HG02642 (cell line): ENCODE measurements around the gene UPF1.

Source experiments
- ATAC-seq: cut with Tn5 transposase; IDR thresholded peaks from one replicate; pipeline ENCODE4 v1.9.1; 2021; ENCODE audit warnings: mild to moderate bottlenecking; ENCODE audit not compliant: unreplicated experiment, poor library complexity

The UPF1 gene

DNA sequence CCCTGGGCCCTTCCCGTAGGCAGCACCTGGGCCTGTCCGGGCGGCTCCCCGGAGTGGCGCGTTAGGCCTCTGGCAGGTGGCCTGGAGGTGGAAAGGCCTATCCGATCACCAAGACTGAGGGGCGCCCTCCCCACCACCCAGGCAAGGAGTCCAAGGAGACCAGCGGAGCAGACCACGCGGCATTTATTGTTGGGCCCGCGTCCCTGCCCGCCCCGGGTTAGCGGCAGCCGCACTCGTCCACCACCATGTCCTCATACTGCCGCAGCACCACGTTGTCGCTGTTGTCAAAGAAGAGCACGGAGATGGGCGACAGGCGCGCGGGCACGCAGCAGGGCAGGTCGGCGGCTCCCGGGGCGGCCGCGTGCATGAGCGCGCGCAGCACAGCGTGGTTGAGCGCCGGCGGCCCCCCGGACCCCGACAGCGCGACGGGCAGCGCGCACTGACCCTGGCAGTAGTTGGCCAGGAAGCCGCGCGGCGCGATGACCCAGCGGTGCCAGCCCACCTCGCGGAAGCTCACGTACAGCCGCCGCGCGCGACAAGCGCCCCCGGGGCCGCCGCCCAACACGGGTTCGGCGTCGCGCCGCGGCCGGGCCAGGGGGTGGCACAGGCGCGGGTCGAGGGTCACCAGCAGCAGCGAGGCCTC, 36.7 kb downstream of the UPF1 start:
- no peak for ATAC-seq

DNA sequence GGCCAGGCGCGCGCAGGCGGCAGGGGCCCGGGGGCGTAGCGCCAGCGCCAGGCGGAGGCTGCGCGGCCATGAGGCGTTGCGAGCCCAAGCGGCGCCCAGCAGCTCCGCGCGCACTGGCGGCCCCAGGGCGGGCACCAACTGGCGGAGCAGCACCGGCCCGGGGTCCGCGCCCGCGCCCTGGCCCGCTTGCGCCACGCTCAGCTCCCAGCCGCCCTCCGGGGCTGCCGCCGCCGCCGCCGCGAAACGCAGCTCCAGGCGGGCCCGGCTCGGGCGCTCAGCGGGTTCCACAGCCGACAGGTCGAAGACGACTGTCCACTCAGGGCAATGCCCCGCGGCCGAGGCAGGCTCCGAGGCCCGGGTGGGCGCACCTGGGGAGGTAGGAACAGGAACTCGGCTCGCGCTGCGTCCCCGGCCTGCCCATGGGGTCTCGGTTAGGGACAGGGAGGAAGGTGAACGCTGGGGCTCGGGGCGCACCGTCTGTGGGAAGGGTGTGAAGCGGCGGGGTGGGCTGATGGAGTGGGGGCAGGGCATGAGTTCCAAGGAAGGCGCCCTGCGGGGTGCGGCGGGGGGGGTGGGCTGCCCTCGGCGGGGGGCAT, 37.4 kb downstream of the UPF1 start:
- ATAC-seq, result no peak

DNA sequence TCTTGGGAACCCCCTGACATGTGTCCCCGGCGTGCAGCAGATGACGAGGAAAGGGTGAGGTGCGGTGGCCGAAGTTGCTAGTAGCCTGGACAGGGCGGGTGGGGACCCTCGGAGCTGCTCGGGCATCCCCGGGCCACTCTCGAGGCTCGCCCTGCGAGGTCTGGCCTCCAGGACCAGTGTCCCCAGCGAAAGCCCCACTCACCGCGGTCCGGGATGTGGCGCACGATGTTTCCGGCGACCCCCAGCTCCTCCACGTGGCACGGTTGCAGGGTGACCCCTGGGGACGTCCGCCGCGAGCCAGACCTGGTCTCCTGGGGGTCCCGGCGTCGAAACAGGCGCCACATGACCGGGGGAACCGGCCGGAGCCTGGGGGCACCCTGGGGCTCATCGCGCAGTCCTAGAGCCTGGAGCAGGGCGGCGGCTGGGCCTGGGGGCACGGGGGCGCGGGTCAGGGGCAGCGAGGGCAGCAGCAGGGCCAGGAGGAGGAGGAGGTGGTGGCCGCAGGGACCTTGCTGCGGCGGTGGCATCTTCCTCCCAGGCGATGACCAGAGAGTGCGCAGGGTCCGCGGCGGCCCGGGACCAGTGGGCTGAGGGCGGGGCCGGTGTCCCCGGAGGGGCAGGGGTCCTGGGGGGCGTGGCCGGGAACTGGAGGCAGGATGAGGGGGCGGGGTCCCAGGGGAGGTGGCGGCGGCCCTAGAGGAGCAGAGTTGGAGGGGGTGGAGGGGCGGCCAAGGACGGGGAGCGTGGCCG, 38.2 kb downstream of the UPF1 start:
- ATAC-seq, result no peak

DNA sequence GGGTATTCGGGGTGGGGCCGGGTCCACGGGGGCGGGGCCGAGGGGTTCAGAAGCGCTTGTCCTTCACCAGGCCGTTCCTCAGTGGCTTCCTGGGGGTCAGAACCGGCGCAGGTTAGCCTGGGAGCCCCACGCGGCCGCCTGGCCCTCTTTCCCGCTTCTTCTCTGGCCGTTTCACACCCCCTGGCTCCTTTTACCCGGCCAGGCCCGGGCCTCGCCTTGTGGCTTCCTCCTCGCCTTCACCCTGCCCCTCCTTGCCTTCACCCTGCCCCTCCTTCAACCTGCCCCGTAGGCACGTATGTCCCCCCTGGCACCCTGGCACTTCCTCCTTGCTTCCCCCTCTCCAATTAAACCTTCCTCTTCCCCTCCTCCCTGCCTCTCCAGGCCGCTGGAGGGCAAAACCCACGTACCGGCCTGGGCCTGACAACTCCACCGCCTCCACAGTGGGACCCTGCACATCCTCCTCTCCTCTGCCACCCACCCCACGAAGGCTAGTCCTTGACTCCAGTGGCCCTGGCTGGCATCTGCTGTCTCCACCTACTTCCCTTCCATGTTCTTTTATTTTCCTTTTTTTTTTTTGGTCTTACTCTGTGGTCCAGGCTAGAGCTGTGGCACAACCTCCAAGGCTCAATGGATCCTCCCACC, 38.9 kb downstream of the UPF1 start:
- no peak for ATAC-seq

DNA sequence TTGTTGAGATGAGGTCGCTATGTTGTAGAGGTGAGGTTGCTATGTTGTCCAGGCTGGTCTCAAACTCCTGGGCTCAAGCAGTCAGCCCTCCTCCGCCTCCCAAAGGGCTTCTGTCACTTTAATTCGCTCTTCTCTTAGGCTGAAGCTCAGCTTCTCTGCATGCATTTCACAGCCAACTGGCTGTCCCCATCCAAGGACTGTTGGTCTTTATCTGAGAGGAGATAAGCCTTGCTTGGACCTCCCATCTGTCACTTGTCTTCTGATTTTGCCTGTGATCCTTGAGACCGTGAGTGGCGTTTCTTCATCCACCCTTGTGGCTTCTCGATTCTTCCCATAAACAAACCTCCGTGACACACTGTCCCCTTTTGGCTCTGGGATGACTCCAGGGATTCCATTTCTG, 39.8 kb downstream of the UPF1 start:
- ATAC-seq, result no peak

DNA sequence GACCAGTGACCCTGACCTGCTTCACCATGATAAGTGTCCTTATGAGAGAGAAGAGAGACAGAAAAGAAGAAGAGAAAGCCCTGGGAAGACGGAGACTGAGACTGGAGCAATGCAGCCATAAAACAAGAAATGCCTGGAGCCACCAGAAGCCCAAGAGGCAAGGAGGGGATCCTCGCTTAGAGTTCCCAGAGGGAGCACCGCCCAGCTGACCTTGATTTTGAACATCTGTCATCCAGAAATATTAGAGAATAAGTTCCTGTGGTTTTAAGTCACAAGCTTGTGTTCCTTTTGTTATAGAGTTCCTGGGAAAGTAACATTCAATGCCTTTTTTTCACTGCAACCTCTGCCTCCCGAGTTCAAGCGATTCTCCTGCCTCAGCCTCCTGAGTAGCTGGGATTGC, 44.0 kb downstream of the UPF1 start:
- ATAC-seq, result no peak

DNA sequence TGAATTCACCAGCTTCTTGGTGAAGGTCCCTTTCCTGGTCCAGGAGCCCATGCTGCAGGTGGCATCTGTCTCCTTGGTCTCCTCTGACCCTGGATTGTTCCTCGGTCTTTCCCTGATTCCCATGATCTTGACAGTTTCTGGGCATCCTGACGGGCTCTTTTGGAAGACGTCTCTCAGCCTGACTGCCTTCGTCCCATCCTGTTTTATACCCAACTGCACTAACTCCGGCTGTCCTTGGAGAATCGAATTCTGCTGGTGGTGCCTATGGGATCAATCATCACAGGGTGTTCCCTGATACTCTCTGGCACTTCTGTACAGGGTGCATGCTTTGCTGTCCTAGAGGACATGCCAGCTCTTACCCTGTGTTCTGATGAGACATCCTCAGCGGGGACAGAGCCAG, 45.1 kb downstream of the UPF1 start:
- no peak for ATAC-seq

DNA sequence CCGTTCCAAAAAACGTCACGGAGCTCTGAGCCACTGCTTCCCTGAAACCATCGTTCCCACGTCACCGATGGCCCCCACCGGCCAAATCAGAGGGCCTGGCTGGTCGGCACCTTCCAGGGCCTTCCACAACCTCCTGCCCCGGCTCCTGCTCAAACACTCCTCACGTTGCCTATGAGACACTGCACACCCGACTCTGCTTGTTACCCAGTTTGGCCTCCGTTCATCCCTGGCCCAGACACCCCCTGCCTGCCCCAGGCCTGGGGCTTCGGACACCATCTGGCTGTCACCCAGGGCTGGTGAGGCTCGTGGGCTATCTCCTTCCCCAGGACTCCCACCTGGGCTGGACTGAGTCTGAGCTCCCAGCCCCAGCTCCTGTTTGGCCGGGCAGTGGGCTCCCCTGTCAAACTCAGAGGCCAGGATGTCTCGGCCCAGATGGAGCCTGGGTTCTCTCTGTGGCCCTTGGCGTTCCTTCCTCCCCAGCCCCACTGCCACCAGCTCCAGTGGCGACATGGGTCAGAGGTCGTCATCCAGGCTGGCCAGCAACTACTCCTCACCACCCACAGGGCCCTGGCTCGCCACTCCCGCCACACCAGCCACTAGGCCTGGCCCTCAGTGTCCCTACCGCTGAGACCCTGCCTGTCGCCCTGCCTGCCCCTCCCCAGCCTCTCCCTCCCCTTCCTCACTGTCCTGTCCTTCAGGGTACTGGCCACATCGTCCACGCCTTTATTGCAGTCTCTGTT, 46.5 kb downstream of the UPF1 start:
- no peak for ATAC-seq

DNA sequence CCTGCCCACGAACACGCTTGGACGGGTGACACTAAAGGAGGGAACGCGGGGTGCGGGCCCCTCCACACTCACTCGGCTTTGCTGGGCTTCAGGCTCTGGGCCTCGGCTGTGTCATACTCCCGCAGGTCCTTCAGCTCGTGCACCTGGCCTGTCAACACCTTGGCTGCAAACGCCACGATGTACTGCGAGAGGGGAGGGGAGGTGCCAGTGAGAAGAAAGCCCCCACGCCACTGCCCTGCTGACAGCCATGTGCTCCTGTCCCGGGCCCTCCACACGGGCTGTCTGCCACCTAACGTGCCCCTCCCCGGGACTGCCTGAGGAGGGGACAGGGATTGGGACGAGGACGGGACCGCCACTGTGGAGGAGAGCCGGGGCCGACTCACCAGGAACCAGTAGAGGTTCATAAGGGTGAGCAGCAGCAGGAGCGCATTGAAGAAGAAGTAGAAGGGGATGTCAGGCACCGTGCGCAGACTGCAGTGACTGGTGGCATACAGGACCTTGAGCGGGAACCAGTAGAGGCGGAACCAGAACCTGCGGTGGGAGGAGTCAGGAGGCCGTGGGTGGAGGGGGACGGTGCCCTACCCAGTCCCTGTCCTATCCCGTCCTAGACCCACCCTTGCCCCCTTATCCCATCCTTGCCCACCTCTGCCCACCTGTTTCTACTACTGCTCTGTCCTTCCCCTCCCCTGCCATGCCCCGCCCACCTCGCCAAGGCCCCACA, 47.3 kb downstream of the UPF1 start:
- ATAC-seq, result no peak

DNA sequence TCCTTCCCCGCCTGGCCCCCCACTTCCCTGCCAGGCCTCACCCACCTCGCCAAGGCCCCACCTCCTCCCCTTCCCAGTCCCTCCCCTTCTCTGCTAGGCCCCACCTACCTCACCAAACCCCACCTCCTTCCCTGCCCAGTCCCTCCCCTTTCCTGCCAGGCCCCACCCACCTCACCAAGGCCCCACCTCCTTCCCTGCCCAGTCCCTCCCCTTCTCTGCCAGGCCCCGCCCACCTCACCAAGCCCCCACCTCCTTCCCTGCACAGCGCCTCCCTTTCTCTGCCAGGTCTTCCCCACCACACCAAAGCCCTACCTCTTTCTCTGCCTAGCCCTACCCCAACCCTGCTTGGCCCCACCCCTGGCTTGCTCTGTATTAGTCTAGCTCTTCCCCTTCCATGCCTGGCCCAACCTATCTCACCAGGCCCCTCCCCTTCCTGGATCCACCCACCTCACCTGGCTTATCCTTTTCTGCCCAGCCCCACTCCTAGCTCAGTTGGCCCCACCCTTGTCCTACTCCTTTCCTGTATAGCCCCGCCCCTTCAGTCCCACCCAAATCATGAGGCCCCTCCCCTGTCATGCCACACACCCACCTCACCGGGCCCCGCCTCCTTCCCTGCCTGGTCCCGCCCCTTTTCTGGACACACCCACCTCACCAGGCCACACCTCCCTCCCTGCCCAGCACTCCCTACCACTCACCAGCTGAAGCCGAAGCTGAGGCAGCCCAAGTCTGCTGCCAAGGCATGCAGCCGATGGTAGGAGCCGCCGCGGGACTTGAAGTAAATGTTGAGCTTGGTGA, 48.0 kb downstream of the UPF1 start:
- ATAC-seq, result no peak

DNA sequence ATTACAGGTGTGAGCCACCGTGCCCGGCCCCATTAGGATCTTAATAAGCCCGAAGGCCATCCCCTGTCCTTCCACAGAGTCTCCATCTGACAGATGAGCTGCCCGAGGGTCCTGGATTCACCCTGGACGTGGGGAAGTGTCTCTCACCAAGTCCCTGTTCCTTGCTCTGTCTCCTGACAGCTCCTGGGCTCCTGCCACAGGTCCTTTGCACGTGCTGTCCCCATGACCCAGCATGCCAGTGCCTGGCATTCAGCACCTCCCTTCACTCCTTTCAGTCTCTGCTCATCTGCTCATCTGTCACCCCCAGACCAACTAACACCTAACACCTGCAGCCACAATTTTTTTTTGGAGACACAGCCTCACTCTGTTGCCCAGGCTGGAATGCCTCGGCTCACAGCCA, 49.7 kb downstream of the UPF1 start:
- ATAC-seq, result no peak

DNA sequence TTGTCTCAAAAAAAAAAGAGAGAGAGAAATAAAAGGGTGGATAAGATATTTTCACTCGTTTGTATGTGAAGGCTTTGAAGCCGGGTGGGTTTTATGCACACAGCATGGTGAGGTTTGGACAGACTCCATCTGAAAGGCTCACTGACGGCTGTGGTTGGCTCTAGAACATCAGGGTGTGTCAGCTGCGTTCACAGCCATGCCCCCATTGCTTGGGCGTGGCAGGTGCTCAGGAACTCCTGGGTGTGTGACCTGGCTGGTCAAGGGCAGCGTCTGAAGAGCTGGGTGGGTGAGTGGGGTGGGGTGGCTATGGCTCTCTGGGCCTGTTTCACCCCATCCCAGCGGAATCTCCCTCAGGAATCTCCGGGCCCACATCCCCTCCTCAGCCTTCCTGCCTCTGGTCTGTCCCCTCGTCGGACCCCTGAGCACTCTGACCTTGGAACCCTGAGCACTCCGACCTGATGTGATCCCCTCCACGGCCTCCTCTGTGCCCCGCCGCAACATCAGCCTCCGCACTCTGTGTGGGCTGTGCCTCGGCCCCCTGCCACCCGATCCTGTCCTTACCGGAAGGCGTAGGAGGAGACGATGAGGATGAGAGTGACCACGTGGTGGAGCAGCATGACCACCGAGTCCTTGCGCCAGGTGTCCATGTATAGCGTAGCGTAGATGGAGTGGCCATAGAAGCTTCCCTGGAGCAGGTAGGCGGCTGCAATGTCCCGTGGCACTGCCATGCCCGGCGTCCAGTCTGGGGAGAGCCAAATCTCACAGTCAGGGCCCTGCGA, 52.0 kb downstream of the UPF1 start:
- ATAC-seq, result no peak

DNA sequence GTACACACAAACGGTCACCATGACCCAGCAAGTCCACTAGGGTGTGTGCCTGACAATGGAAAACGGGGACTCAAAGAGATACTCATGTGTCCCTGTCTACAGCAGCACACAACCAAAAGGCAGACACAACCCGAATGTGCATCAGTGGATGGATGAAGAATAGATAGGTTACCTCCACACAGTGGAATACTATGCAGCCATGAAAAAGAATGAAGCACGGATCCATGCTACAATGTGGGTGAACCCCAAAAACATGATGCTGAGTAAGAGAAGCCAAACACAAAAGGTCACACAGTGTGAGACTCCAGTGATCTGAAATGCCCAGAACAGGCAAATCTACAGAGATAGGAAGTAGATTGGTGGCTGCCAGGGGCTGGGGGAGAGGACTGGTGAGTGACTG, 55.2 kb downstream of the UPF1 start:
- ATAC-seq, result no peak

DNA sequence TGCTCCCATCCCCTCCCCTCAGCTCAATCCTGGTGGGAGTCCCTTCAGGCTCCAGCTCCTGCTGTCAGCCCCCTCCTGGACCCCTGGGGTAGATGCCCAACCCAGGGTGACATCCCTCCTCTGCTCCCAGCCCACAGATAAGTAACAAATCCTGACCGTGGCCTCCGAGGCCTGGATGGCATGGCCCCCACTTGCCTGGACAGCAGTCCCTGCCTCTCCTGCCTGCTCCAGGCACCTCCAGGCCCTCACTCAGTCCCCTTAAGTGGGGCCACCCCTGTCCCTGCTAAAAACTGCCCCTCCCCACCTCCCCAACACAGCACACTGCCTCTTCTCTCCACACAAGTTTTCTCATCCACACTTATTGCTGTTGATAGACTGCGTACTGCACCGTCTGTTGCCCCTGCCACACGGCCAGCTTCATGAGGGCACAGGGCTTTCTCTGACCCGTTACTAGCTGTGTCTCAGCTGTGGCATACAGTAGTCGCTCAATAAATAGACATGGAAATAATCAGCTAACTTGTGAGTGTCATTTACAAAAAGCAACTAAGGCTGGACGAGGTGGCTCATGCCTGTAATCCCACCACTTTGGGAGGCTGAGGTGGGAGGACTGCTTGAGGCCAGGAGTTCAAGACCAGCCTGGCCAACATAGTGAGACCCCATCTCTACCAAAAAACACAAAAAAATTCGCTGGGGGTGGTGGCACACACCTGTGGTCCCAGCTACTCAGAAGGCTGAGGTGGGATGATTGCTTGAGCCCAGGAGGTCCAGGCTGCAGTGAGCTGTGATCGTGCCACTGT, 58.4 kb downstream of the UPF1 start:
- no peak for ATAC-seq

DNA sequence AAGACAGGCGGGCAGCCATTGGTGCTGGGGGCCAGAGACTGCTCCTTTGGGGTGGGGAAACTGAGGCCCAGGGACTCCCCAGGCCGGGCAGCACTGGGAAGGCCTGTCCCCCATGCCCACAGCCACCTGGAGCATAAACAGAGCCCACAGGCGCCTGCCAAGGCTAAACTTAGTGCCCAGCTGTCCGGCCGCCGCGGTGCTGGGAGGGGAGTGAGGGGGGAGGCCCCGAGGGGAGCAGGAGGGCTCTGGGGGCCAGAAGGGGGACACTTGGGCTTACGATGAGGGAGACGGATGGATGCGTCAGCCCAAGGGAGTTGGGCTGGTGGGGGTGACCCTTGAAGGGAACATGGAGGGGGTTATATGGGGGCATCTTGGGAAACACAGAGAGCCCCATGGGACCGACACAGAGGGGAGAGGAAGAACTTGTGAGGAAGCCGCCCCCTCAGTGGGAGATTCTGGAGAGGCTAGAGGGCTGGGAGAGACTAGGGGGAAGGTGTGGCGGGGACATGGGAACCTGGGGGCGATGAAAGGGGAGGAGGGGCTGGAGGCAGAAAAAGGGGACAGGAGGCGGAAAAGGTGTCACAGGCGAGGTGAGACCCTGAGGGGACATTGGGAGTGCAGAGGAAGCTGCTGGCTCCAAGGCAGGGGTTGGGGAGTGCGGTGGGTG, 62.0 kb downstream of the UPF1 start:
- ATAC-seq, result no peak

DNA sequence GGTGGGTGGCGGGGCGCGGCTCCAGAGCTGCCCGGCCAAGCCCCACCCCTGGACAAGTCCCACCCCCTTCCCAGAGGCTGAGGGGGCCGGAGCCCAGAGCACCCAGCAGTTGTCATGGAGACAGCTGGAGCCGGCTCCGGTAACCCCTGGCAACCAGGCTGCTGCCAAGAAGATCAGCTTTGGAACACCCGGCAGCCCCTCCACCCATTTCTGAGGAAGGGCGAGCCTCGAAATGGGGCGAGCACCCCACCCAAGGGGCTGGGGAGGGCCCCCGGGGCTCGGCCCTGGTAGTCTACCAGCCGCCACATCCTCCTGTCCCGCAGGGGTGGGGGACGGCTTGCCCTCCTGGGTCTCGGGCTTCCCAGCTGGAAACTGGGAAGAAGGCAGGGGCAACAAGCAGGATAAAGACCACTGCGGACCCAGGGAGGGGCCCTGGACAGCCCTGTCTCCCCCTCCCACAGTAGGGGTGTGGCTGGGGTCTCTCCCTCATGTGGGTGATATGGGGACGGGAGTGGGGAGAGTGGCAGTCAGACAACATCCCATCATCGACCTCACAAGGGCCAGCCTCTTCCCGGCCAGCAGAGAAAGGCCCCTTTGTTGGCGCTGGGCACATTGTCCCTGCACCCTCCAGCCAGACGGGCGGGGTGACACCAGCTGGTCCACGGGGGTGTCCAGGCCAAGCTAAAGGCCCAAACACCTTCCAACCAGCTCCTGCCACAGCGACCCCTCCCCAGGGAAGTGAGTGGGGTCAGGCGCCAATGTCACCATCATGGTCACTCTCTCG, 62.7 kb downstream of the UPF1 start:
- no peak for ATAC-seq
